ENCODE measurements around the gene ZC3H14.

DNA sequence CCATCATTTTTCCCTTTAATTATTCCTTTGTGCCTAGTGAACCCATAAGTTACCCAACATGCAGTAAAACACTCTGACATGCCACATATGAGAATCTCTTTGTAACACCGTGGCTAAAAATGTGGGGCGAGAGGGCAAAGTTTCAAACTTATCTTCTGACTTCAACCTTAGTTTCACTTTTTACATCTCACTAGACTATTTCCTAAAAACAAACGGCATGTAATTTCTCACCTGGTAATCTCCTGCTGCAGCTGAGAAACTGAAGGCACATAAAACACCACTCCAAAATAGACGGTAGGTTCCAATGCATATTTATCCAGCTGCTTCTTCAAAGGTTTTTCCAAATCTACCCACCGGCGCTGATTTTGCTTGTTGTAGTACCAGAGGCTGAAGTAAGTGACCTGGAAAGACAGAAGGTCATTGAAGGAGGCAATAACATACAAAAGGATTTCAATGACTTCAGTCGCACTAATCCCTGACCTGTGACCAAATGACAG is 45.9 kb upstream of the ZC3H14 start:
- TF ChIP-seq, protein P1, sequence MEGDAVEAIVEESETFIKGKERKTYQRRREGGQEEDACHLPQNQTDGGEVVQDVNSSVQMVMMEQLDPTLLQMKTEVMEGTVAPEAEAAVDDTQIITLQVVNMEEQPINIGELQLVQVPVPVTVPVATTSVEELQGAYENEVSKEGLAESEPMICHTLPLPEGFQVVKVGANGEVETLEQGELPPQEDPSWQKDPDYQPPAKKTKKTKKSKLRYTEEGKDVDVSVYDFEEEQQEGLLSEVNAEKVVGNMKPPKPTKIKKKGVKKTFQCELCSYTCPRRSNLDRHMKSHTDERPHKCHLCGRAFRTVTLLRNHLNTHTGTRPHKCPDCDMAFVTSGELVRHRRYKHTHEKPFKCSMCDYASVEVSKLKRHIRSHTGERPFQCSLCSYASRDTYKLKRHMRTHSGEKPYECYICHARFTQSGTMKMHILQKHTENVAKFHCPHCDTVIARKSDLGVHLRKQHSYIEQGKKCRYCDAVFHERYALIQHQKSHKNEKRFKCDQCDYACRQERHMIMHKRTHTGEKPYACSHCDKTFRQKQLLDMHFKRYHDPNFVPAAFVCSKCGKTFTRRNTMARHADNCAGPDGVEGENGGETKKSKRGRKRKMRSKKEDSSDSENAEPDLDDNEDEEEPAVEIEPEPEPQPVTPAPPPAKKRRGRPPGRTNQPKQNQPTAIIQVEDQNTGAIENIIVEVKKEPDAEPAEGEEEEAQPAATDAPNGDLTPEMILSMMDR (IDR thresholded peaks at IDR 0.05; ENCODE audit: low read length) = no peak
- no peak for TF ChIP-seq EZH2 (optimal IDR thresholded peaks at IDR 0.05; ENCODE audit: low read depth, low read length)
